GM13977 (cell line): ENCODE measurements around the gene RAB6C.
"Not testable (repeated sequence)": the region's sequence is repeated elsewhere in the genome, so short reads cannot be mapped to it uniquely, and the experiment has no call there.

Experiments used
- DNase-seq: peaks from one replicate; pipeline ENCODE4 v3.0.0; 2012; ENCODE audit warnings: low spot score
- CTCF ChIP-seq: IDR thresholded peaks from 2 replicates; pipeline ENCODE4 v1.5.1; 2012; ENCODE audit warnings: mild to moderate bottlenecking, control low read depth; ENCODE audit not compliant: insufficient read depth; ENCODE audit errors: extremely low read depth, missing control alignments
- in situ Hi-C: fragments of 300-500 bp; cut with MboI; formaldehyde crosslinking; loops from one replicate; pipeline ENCODE4 v1.12.0; 2022; ENCODE audit warnings: low sequenced_read_pairs, low pct_unique_long_range_greater_than_20kb, mixed read lengths, inconsistent platforms; ENCODE audit not compliant: unreplicated experiment

The RAB6C gene

GRCh38 chr2:129979629-129980155 lies at the start of gene RAB6C:
Gene RAB6C, plus strand, starts transcription at chr2:129979666. Its CDS starts 450 bp downstream, at chr2:129980116.
- DNase-seq, in situ Hi-C loops: not testable (repeated sequence)

GRCh38 chr2:129930451-129930850 lies 49.0 kb upstream of the RAB6C start:
- TF ChIP-seq CTCF, result no peak
- in situ Hi-C loops, result loop anchor here (25.0 kb wide), 1 partner anchor 382 kb away; no protein-coding TSS in a partner anchor
- no peak for DNase-seq

GRCh38 chr2:129933387-129933786 lies 46.1 kb upstream of the RAB6C start:
- DNase-seq, result not testable (repeated sequence)
- in situ Hi-C loops, result loop anchor here (25.0 kb wide), 1 partner anchor 379 kb away; no protein-coding TSS in a partner anchor

- TF ChIP-seq CTCF, result no peak
- no peak for DNase-seq
- in situ Hi-C loops, result loop anchor here (25.0 kb wide), 1 partner anchor 378 kb away; no protein-coding TSS in a partner anchor
Observed at GRCh38 chr2:129934044-129934822, 45.2 kb upstream of the RAB6C start.

GRCh38 chr2:129935118-129935517 lies 44.3 kb upstream of the RAB6C start:
- no peak for DNase-seq
- no peak for TF ChIP-seq CTCF
- in situ Hi-C loops, result loop anchor here (25.0 kb wide), 1 partner anchor 377 kb away; no protein-coding TSS in a partner anchor

- TF ChIP-seq CTCF, result peak; percentile 51
- DNase-seq, result peak; percentile 62
- in situ Hi-C loops, result loop anchor here (25.0 kb wide), 1 partner anchor 376 kb away; no protein-coding TSS in a partner anchor
Observed at GRCh38 chr2:129936334-129936934, 43.0 kb upstream of the RAB6C start.

GRCh38 chr2:129938850-129939471 lies 40.5 kb upstream of the RAB6C start:
- in situ Hi-C loops, result loop anchor here (25.0 kb wide), 1 partner anchor 373 kb away; no protein-coding TSS in a partner anchor
- not testable (repeated sequence) for DNase-seq

GRCh38 chr2:129943456-129943855 lies 36.0 kb upstream of the RAB6C start:
- DNase-seq, result not testable (repeated sequence)
- in situ Hi-C loops, result loop anchor here (25.0 kb wide), 1 partner anchor 369 kb away; no protein-coding TSS in a partner anchor
